ENCODE data around the gene MGLL.

Gene MGLL

DNA sequence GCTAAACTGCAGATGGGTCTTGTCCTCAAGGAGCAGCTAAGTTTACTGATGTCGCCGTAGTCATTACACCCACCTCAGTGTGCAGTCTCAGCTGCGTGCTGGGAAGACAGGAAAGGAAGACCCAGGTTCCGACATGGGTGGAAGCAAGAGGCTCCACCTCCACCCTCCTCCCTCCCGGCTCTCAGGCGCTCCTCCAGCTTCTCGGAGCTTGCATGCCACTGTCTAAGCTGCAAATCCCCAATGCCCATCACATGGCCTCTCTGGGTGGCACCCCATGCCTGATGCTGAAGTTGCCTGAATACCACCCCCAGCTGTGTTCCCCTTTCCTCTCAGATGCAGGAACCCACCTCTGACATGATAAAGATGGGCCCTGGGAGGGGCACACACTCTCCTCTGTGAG lies 58.5 kb downstream of the MGLL start:
- no peak for DNase-seq (ENCODE audit: low spot score)
- TF ChIP-seq, protein P1, sequence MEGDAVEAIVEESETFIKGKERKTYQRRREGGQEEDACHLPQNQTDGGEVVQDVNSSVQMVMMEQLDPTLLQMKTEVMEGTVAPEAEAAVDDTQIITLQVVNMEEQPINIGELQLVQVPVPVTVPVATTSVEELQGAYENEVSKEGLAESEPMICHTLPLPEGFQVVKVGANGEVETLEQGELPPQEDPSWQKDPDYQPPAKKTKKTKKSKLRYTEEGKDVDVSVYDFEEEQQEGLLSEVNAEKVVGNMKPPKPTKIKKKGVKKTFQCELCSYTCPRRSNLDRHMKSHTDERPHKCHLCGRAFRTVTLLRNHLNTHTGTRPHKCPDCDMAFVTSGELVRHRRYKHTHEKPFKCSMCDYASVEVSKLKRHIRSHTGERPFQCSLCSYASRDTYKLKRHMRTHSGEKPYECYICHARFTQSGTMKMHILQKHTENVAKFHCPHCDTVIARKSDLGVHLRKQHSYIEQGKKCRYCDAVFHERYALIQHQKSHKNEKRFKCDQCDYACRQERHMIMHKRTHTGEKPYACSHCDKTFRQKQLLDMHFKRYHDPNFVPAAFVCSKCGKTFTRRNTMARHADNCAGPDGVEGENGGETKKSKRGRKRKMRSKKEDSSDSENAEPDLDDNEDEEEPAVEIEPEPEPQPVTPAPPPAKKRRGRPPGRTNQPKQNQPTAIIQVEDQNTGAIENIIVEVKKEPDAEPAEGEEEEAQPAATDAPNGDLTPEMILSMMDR (IDR thresholded peaks at IDR 0.05; ENCODE audit: extremely low read depth, missing control alignments), result no peak

DNA sequence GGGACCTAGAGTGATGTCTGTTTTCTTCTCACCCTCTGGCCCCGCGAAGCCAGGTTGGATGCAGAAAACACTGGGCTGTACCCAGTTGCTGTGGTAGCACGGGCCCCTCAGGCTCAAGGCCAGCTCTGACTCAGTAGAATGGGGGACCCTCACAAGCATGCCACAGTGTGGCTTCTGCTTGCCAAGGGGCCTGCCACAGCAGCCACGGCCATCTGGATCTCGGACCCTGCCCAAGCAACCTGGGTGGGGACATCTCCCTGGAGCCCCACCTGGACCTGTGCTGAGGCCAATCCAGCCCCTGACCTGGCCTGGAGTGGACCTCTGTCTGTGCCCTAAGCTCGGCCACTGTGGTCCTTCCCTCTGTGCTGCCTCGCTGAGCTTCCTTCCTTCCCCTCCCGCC lies 59.0 kb downstream of the MGLL start:
- TF ChIP-seq, protein P1 (IDR thresholded peaks at IDR 0.05; ENCODE audit: extremely low read depth, missing control alignments), result no peak
- DNase-seq (ENCODE audit: low spot score), result no peak

- no peak for DNase-seq (ENCODE audit: low spot score)
Measured at GRCh38 chr3:127762787-127763105, 59.6 kb downstream of the MGLL start.

GRCh38 chr3:127762077-127762786 lies 60.1 kb downstream of the MGLL start:
- peak; percentile 55 for DNase-seq (ENCODE audit: low spot score)
- TF ChIP-seq, protein P1 (IDR thresholded peaks at IDR 0.05; ENCODE audit: extremely low read depth, missing control alignments), result no peak

More at GRCh38 chr3:127762787-127763105, 59.6 kb downstream of the MGLL start:
- TF ChIP-seq, protein P1 (IDR thresholded peaks at IDR 0.05; ENCODE audit: extremely low read depth, missing control alignments), result no peak

DNA sequence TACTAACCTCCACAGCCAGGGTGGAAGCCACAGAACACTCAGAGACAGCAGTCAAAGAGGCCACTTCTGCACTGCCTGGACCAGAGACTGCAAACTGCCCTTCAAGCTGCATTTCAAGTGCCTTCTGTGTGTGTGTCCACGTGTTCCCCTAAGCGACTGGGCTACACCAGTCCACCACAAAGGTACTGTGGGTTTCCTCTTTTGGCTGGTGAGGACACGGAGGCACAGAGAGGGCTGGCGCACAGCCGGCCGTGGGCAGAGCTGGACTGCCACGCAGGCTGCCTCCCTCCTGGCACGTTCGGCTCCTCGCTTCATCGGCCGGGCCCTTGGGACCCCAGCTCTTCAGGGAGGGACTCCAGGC lies 60.9 kb downstream of the MGLL start:
- TF ChIP-seq, protein P1 (IDR thresholded peaks at IDR 0.05; ENCODE audit: extremely low read depth, missing control alignments), result no peak
- DNase-seq (ENCODE audit: low spot score), result no peak

DNA sequence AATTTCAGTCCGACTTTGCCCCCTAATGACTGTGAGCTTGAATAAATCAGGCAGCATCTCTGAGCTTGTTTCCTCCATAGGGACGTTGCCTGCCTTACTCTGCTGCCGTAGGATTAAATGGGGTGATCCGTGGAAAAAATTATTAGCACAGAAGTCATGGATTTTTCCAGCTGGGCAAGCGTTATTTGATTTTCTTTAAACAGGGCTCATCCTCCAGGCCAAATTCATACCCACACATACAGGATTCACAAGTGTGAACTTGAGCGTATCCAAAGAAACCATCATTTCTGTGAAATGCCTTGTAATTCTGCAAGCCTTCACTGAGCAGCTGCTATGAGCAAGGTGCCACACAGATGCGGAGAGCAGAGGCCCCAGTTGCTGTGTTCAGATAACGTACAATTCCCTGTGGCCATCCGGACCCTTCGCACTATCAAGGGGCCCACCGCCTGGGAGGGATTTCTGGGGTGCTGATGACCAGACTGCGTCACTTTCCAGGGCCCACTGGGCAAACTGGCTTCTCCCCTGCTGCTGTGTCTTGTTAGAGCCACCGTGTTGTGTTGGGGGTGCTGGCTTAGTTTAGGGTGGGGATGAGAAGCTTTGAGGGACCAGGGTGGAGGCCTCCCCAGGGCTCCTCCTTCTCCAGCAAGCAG lies 61.4 kb downstream of the MGLL start:
- TF ChIP-seq, protein P1 (IDR thresholded peaks at IDR 0.05; ENCODE audit: extremely low read depth, missing control alignments), result no peak
- DNase-seq (ENCODE audit: low spot score), result no peak

GRCh38 chr3:127760361-127760760 lies 62.0 kb downstream of the MGLL start:
- DNase-seq (ENCODE audit: low spot score), result no peak
- TF ChIP-seq, protein P1 (IDR thresholded peaks at IDR 0.05; ENCODE audit: extremely low read depth, missing control alignments), result no peak

Data from GM20000 (cell line).